AG09319 (cell line): Measurements from ENCODE around the gene AAGAB.

ENCODE experiments used
- DNase-seq: peaks from one replicate; pipeline ENCODE4 v3.0.0-alpha.2; 2010; ENCODE audit warnings: low read depth; ENCODE audit errors: extremely low read depth
- CTCF ChIP-seq: IDR thresholded peaks from 2 replicates; pipeline ENCODE4 v1.5.1; 2011; ENCODE audit warnings: low read depth, mild to moderate bottlenecking, inconsistent platforms, low read length, moderate library complexity

AAGAB gene

GRCh38 chr15:67152429-67152828 lies 102.0 kb downstream of the AAGAB start:
- TF ChIP-seq CTCF: no peak
- no peak for DNase-seq
